Breast epithelium (tissue), 3 donors: ENCODE data around the gene DBT.

Experiments used
- CTCF ChIP-seq, 3 donors: fragments of 450-650 bp; IDR thresholded peaks; one replicate each; pipeline ENCODE4 v1.5.1; 2016 to 2017; ENCODE audit warnings: antibody characterized with exemption in 3 of 3, mild to moderate bottlenecking in 3 of 3, moderate library complexity in 3 of 3
- POLR2AphosphoS5 ChIP-seq, 3 donors: sonication (generic); formaldehyde crosslinking; IDR thresholded peaks; one replicate each; pipeline ENCODE4 v1.6.1; 2017; ENCODE audit warnings: antibody characterized with exemption in 3 of 3

- no peak for TF ChIP-seq POLR2AphosphoS5 (IDR thresholded peaks at IDR 0.05)
- no peak for TF ChIP-seq CTCF (IDR thresholded peaks at IDR 0.05)
These were observed 108.4 kb downstream of the DBT start for GRCh38 chr1:100141192-100141591.
